Activated CD8-positive, alpha-beta T cell treated with anti-CD3 and anti-CD28 coated beads for 36 hours (primary cell): Measurements from ENCODE around the gene TRMT11. TPM values are rescaled to one million over a fixed set of nuclear protein-coding genes. Genes with fewer than 3 reads are reported as not detected.

Experiments used
- ATAC-seq: fragments of 200-7000 bp; cut with Tn5 transposase; one replicate; pipeline ENCODE4 v1.10.0; 2021; ENCODE audit warnings: mild to moderate bottlenecking, moderate library complexity
- CTCF ChIA-PET: fragments of 350-600 bp; sonication (Branson Sonifier 250); formaldehyde crosslinking; loops from one replicate; lab custom pipeline; 2021; ENCODE audit warnings: antibody characterized with exemption; lab: Charles Lee
- POLR2A ChIA-PET: fragments of 350-600 bp; sonication (Branson Sonifier 250); formaldehyde crosslinking; loops from one replicate; lab custom pipeline; 2021; ENCODE audit warnings: antibody characterized with exemption; lab: Charles Lee
- DNase-seq: peaks from one replicate; pipeline ENCODE4 v3.0.0-alpha.2; 2020
- H3K27ac Mint-ChIP-seq: one replicate; pipeline ENCODE4 v1.8.0; 2021; ENCODE audit warnings: mild to moderate bottlenecking, mixed read lengths
- H3K27me3 Mint-ChIP-seq: one replicate; pipeline ENCODE4 v1.8.0; 2021; ENCODE audit warnings: mixed read lengths
- H3K36me3 Mint-ChIP-seq: one replicate; pipeline ENCODE4 v1.8.0; 2021; ENCODE audit warnings: low read depth, mixed read lengths
- H3K4me1 Mint-ChIP-seq: one replicate; pipeline ENCODE4 v1.8.0; 2021; ENCODE audit warnings: low read depth, mixed read lengths
- H3K4me3 Mint-ChIP-seq: one replicate; pipeline ENCODE4 v1.8.0; 2021; ENCODE audit warnings: mild to moderate bottlenecking, moderate library complexity, mixed read lengths
- H3K9me3 Mint-ChIP-seq: one replicate; pipeline ENCODE4 v1.8.0; 2021; ENCODE audit warnings: mixed read lengths
- CTCF ChIP-seq: fragments of 200-600 bp; IDR thresholded peaks from one replicate; pipeline ENCODE4 v1.8.0; 2022; ENCODE audit warnings: antibody characterized with exemption, mild to moderate bottlenecking
- intact Hi-C: fragments of 100-400 bp; cut with micrococcal nuclease; formaldehyde crosslinking; loops from one replicate; pipeline ENCODE4 v1.10.0; 2022
- total RNA-seq, 2 experiments: library from RNA; stranded (reverse); gene quantifications; one replicate each; pipeline ENCODE4 v1.2.3, GENCODE V29; 2021

The TRMT11 gene
- total RNA-seq, 2 experiments from 2014 or later: 41.5 to 49.1 TPM

GRCh38 chr6:126041516-126041915 lies 55.2 kb downstream of the TRMT11 start:
- Mint-ChIP-seq H3K27ac (no peak overlapping the region), H3K4me3 (no peak overlapping the region), H3K27me3 (no peaks in the 10 kb centered on the region), H3K4me1 (no peaks in the 10 kb centered on the region), H3K9me3 (peaks cover 5% of the 10 kb centered on the region), H3K36me3 (peaks cover 52% of the 10 kb centered on the region)
- no peak for TF ChIP-seq CTCF
- no peak for ATAC-seq
- ChIA-PET CTCF (no interaction called here), POLR2A (no interaction called here)
- DNase-seq: no peak
- intact Hi-C loops: no loop called here

DNA sequence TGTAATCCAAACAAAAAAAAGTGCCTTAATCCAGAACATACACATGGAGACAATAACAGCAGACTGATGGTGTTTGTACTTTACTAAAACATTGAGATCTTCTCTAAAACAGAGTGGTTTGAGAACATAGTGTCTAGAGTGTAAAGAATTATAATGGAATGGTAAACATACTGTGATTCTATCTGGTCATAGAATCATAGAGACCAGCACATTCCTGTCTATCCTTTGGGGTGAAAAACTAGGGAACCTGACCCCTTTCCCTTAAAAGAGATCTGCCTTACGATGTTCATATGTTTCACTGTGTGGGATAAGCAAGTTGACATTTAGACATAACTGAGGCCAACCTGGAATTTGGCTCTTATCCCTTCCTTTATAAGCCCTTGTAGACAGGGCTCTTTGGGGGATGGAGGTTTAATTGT lies 55.7 kb downstream of the TRMT11 start:
- no peak for DNase-seq
- Mint-ChIP-seq H3K9me3 (peaks cover 5% of the 10 kb centered on the region), H3K4me1 (no peaks in the 10 kb centered on the region), H3K27ac (no peak overlapping the region), H3K27me3 (no peaks in the 10 kb centered on the region), H3K4me3 (no peak overlapping the region), H3K36me3 (peaks cover 47% of the 10 kb centered on the region)
- ChIA-PET POLR2A (no interaction called here), CTCF (no interaction called here)
- no peak for TF ChIP-seq CTCF
- intact Hi-C loops: no loop called here
- no peak for ATAC-seq

- Mint-ChIP-seq H3K27me3 (no peaks in the 10 kb centered on the region), H3K27ac (no peak overlapping the region), H3K36me3 (peaks cover 42% of the 10 kb centered on the region), H3K4me3 (no peak overlapping the region), H3K9me3 (peaks cover 3% of the 10 kb centered on the region), H3K4me1 (no peaks in the 10 kb centered on the region)
- ChIA-PET POLR2A (no interaction called here), CTCF (interaction anchor here (0.6 to 1.1 kb wide), 2 partner anchors 10 to 376 kb away, joined by 3 read pairs; no protein-coding TSS in a partner anchor)
- no peak for DNase-seq
- no peak for TF ChIP-seq CTCF
- no peak for ATAC-seq
- intact Hi-C loops: no loop called here
Observed at GRCh38 chr6:126047648-126048047, 61.3 kb downstream of the TRMT11 start.

- peaks cover 48% of the 10 kb centered on the region for H3K36me3 Mint-ChIP-seq
- POLR2A ChIA-PET: no interaction called here
- no peak for ATAC-seq
Observed at GRCh38 chr6:126048635-126049034, 62.3 kb downstream of the TRMT11 start.

GRCh38 chr6:126050795-126051194 lies 64.5 kb downstream of the TRMT11 start:
- CTCF ChIA-PET: no interaction called here
- TF ChIP-seq CTCF: no peak
- Mint-ChIP-seq H3K36me3 (peaks cover 39% of the 10 kb centered on the region), H3K27me3 (no peaks in the 10 kb centered on the region), H3K4me3 (no peak overlapping the region), H3K4me1 (no peaks in the 10 kb centered on the region), H3K9me3 (no peaks in the 10 kb centered on the region), H3K27ac (no peak overlapping the region)
- intact Hi-C loops: no loop called here
- POLR2A ChIA-PET: no interaction called here
- ATAC-seq (no peak), DNase-seq (no peak)

More at GRCh38 chr6:126048635-126049034, 62.3 kb downstream of the TRMT11 start:
- TF ChIP-seq CTCF: no peak
- no peak for DNase-seq
- intact Hi-C loops: no loop called here
- H3K4me1 Mint-ChIP-seq: no peaks in the 10 kb centered on the region
- H3K4me3 Mint-ChIP-seq: no peak overlapping the region
- H3K27ac Mint-ChIP-seq: no peak overlapping the region
- CTCF ChIA-PET: interaction anchor here (1.1 kb wide), 1 partner anchor 9 kb away, joined by 3 read pairs; no protein-coding TSS in a partner anchor
- no peaks in the 10 kb centered on the region for H3K27me3 Mint-ChIP-seq
- peaks cover 2% of the 10 kb centered on the region for H3K9me3 Mint-ChIP-seq
